NCI-H2107 treated with DMSO at 0.1 percent for 48 hours (cell line): Measurements from ENCODE around the gene GPX4.

ENCODE experiments used
- DNase-seq: peaks from one replicate; lab custom pipeline; 2025; ENCODE audit not compliant: unreplicated experiment; lab: John Stamatoyannopoulos, UW

The GPX4 gene

GRCh38 chr19:1068009-1069001 is 35.5 kb upstream of the GPX4 start:
- DNase-seq, result no peak

- DNase-seq, result no peak
Measured at GRCh38 chr19:1069009-1069779, 34.6 kb upstream of the GPX4 start.

GRCh38 chr19:1070576-1070930 is 33.2 kb upstream of the GPX4 start:
- no peak for DNase-seq

GRCh38 chr19:1070931-1071791 is 32.6 kb upstream of the GPX4 start:
- no peak for DNase-seq

- no peak for DNase-seq
Measured at GRCh38 chr19:1072371-1073015, 31.3 kb upstream of the GPX4 start.

GRCh38 chr19:1073063-1073955 is 30.5 kb upstream of the GPX4 start:
- no peak for DNase-seq

GRCh38 chr19:1073956-1074517 is 29.8 kb upstream of the GPX4 start:
- no peak for DNase-seq

GRCh38 chr19:1074544-1075283 is 29.1 kb upstream of the GPX4 start:
- peak; percentile 65 for DNase-seq

GRCh38 chr19:1076046-1076386 is 27.8 kb upstream of the GPX4 start:
- DNase-seq, result no peak

GRCh38 chr19:1076951-1077350 is 26.8 kb upstream of the GPX4 start:
- DNase-seq, result no peak

GRCh38 chr19:1079566-1080111 is 24.2 kb upstream of the GPX4 start:
- no peak for DNase-seq

GRCh38 chr19:1080360-1081161 is 23.2 kb upstream of the GPX4 start:
- no peak for DNase-seq

GRCh38 chr19:1081301-1082164 is 22.3 kb upstream of the GPX4 start:
- DNase-seq, result no peak

- peak; percentile 28 for DNase-seq
Measured at GRCh38 chr19:1082165-1082927, 21.4 kb upstream of the GPX4 start.

GRCh38 chr19:1082928-1083816 is 20.6 kb upstream of the GPX4 start:
- no peak for DNase-seq
